RWPE2 (cell line): ENCODE measurements around the gene KCNMA1.

ENCODE experiments used
- ATAC-seq: fragments of 200-7000 bp; cut with Tn5 transposase; 3 replicates; pipeline ENCODE4 v1.9.1; 2021; ENCODE audit warnings: low read depth
- DNase-seq: peaks from one replicate; pipeline ENCODE4 v3.0.0-alpha.2; 2020; ENCODE audit warnings: low spot score
- H3K27ac ChIP-seq: fragments of 450-650 bp; 2 replicates; pipeline ENCODE4 v1.5.1; 2017; ENCODE audit warnings: mild to moderate bottlenecking; ENCODE audit not compliant: poor library complexity, severe bottlenecking
- H3K27me3 ChIP-seq: fragments of 250-450 bp; sonication (Bioruptor Pico); 2 replicates; pipeline ENCODE4 v1.5.1; 2021; ENCODE audit warnings: mild to moderate bottlenecking, moderate library complexity; ENCODE audit not compliant: insufficient read depth, poor library complexity, severe bottlenecking
- H3K36me3 ChIP-seq: fragments of 250-450 bp; sonication (Bioruptor Pico); 2 replicates; pipeline ENCODE4 v1.5.1; 2020; ENCODE audit warnings: low read depth, mild to moderate bottlenecking, moderate library complexity
- H3K4me1 ChIP-seq: fragments of 250-450 bp; sonication (Bioruptor Pico); 2 replicates; pipeline ENCODE4 v1.5.1; 2021; ENCODE audit warnings: mild to moderate bottlenecking, moderate library complexity; ENCODE audit not compliant: insufficient read depth, poor library complexity, severe bottlenecking
- H3K4me3 ChIP-seq: fragments of 250-450 bp; sonication (Bioruptor Pico); 2 replicates; pipeline ENCODE4 v1.5.1; 2021; ENCODE audit warnings: mild to moderate bottlenecking, moderate library complexity; ENCODE audit not compliant: severe bottlenecking
- H3K9me3 ChIP-seq: fragments of 250-450 bp; sonication (Bioruptor Pico); 2 replicates; pipeline ENCODE4 v1.5.1; 2021; ENCODE audit warnings: mild to moderate bottlenecking, moderate library complexity; ENCODE audit not compliant: severe bottlenecking
- CTCF ChIP-seq: fragments of 450-650 bp; IDR thresholded peaks from one replicate; pipeline ENCODE4 v1.5.1; 2017; ENCODE audit warnings: mild to moderate bottlenecking, moderate library complexity; ENCODE audit not compliant: poor library complexity, severe bottlenecking

KCNMA1 gene

GRCh38 chr10:77593771-77594470, 43.7 kb downstream of the KCNMA1 start:
- Histone ChIP-seq H3K27me3 (no peaks in the 10 kb centered on the region), H3K9me3 (no peaks in the 10 kb centered on the region), H3K36me3 (no peaks in the 10 kb centered on the region), H3K4me3 (no peak overlapping the region), H3K4me1 (peaks cover 15% of the 10 kb centered on the region), H3K27ac (peak overlapping the region; percentile 66)
- DNase-seq (no peak), ATAC-seq (no peak)
- TF ChIP-seq CTCF = no peak

- DNase-seq (no peak), ATAC-seq (peak; percentile 100)
- Histone ChIP-seq H3K27ac (peak overlapping the region; percentile 66), H3K27me3 (no peaks in the 10 kb centered on the region), H3K4me3 (no peak overlapping the region), H3K36me3 (no peaks in the 10 kb centered on the region), H3K9me3 (no peaks in the 10 kb centered on the region), H3K4me1 (peaks cover 15% of the 10 kb centered on the region)
- TF ChIP-seq CTCF = no peak
Observed at GRCh38 chr10:77592946-77593636, 44.5 kb downstream of the KCNMA1 start.

DNA sequence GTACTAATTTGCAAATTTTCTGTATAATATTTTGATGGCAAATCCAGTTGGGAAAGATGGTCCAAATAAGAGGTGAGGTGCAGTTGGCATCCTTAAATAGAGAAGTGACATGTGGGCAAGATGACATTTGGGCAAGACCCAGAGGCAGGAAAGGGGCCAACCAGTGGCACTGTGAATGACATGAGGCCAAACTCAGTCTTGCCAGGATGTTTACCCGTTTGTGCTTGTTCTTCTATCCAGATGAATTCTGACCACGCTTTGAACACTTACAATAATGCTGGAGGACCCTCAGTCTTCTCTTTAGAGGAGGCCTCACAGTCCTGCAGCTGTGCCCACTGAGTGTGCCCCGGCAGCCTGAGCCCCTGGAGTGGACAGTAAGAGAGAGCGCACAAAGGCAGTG, 45.1 kb downstream of the KCNMA1 start:
- Histone ChIP-seq H3K27ac (peak overlapping the region; percentile 66), H3K4me1 (peaks cover 19% of the 10 kb centered on the region), H3K36me3 (no peaks in the 10 kb centered on the region), H3K27me3 (no peaks in the 10 kb centered on the region), H3K9me3 (no peaks in the 10 kb centered on the region), H3K4me3 (no peak overlapping the region)
- no peak for ATAC-seq
- TF ChIP-seq CTCF = no peak
- DNase-seq = no peak

- DNase-seq (no peak), ATAC-seq (no peak)
- Histone ChIP-seq H3K27ac (no peak overlapping the region), H3K27me3 (no peaks in the 10 kb centered on the region), H3K9me3 (no peaks in the 10 kb centered on the region), H3K36me3 (no peaks in the 10 kb centered on the region), H3K4me1 (peaks cover 31% of the 10 kb centered on the region), H3K4me3 (no peak overlapping the region)
- TF ChIP-seq CTCF = no peak
Observed at GRCh38 chr10:77591238-77591880, 46.2 kb downstream of the KCNMA1 start.
